Activated T-helper 2 cell treated with anti-CD3 and anti-CD28 coated beads, Interferon-gamma antibody, Interleukin-2, Interleukin-4, amounts not matched to agents 10 μg/mL and 5 μg/mL and 100 μg/mL, durations not matched to agents 14 hours and 24 hours and 36 hours (primary cell): ENCODE data around the gene FAXC. TPM values are rescaled to one million over a fixed set of nuclear protein-coding genes. Genes with fewer than 3 reads are reported as not detected.

ENCODE experiments used
- DNase-seq: peaks from one replicate; pipeline ENCODE4 v3.0.0; 2021; ENCODE audit warnings: low spot score
- H3K27ac Mint-ChIP-seq: one replicate; pipeline ENCODE4 v1.8.0; 2021; ENCODE audit warnings: mixed read lengths
- H3K27me3 Mint-ChIP-seq: one replicate; pipeline ENCODE4 v1.8.0; 2021; ENCODE audit warnings: low read depth, mixed read lengths
- H3K36me3 Mint-ChIP-seq: one replicate; pipeline ENCODE4 v1.8.0; 2021; ENCODE audit warnings: low read depth, mixed read lengths
- H3K4me1 Mint-ChIP-seq: one replicate; pipeline ENCODE4 v1.8.0; 2021; ENCODE audit warnings: low read depth, mixed read lengths
- H3K4me3 Mint-ChIP-seq: one replicate; pipeline ENCODE4 v1.8.0; 2021; ENCODE audit warnings: low read depth, mild to moderate bottlenecking, moderate library complexity, mixed read lengths
- H3K9me3 Mint-ChIP-seq: one replicate; pipeline ENCODE4 v1.8.0; 2021; ENCODE audit warnings: mixed read lengths
- intact Hi-C: fragments of 100-400 bp; cut with micrococcal nuclease; formaldehyde crosslinking; loops from one replicate; pipeline ENCODE4 v1.15.1; 2023
- total RNA-seq: library from RNA; stranded (reverse); gene quantifications from 2 replicates; pipeline ENCODE4 v1.2.3, GENCODE V29; 2022

The FAXC gene
- total RNA-seq, 1 donor from 2014 or later = not detected

- H3K4me3 Mint-ChIP-seq = no peak overlapping the region
- no peaks in the 10 kb centered on the region for H3K4me1 Mint-ChIP-seq
- H3K9me3 Mint-ChIP-seq = no peaks in the 10 kb centered on the region
- H3K36me3 Mint-ChIP-seq = no peaks in the 10 kb centered on the region
- no peak overlapping the region for H3K27ac Mint-ChIP-seq
- intact Hi-C loops = no loop called here
- no peak for DNase-seq
- H3K27me3 Mint-ChIP-seq = peaks cover 20% of the 10 kb centered on the region
Observed at GRCh38 chr6:99297415-99297814, 52.1 kb downstream of the FAXC start.

- H3K4me3 Mint-ChIP-seq = no peak overlapping the region
- no peaks in the 10 kb centered on the region for H3K9me3 Mint-ChIP-seq
- no peak overlapping the region for H3K27ac Mint-ChIP-seq
- H3K36me3 Mint-ChIP-seq = no peaks in the 10 kb centered on the region
- peaks cover 19% of the 10 kb centered on the region for H3K27me3 Mint-ChIP-seq
- intact Hi-C loops = no loop called here
- no peak for DNase-seq
- H3K4me1 Mint-ChIP-seq = no peaks in the 10 kb centered on the region
Observed at GRCh38 chr6:99297006-99297405, 52.5 kb downstream of the FAXC start.

- intact Hi-C loops = no loop called here
- DNase-seq = no peak
- Mint-ChIP-seq H3K36me3 (no peaks in the 10 kb centered on the region), H3K27me3 (peaks cover 19% of the 10 kb centered on the region), H3K27ac (no peak overlapping the region), H3K9me3 (no peaks in the 10 kb centered on the region), H3K4me3 (no peak overlapping the region), H3K4me1 (no peaks in the 10 kb centered on the region)
Observed at GRCh38 chr6:99296261-99296660, 53.2 kb downstream of the FAXC start.

GRCh38 chr6:99295276-99295675 lies 54.2 kb downstream of the FAXC start:
- Mint-ChIP-seq H3K27ac (no peak overlapping the region), H3K4me3 (no peak overlapping the region), H3K27me3 (peaks cover 14% of the 10 kb centered on the region), H3K4me1 (no peaks in the 10 kb centered on the region), H3K9me3 (no peaks in the 10 kb centered on the region), H3K36me3 (no peaks in the 10 kb centered on the region)
- DNase-seq = no peak
- intact Hi-C loops = no loop called here

- Mint-ChIP-seq H3K4me3 (no peak overlapping the region), H3K36me3 (no peaks in the 10 kb centered on the region), H3K9me3 (no peaks in the 10 kb centered on the region), H3K27me3 (peaks cover 11% of the 10 kb centered on the region), H3K27ac (no peak overlapping the region), H3K4me1 (no peaks in the 10 kb centered on the region)
- intact Hi-C loops = no loop called here
- no peak for DNase-seq
Observed at GRCh38 chr6:99294786-99295185, 54.7 kb downstream of the FAXC start.

- Mint-ChIP-seq H3K27ac (no peak overlapping the region), H3K36me3 (no peaks in the 10 kb centered on the region), H3K4me3 (no peak overlapping the region), H3K27me3 (peaks cover 13% of the 10 kb centered on the region), H3K4me1 (no peaks in the 10 kb centered on the region), H3K9me3 (no peaks in the 10 kb centered on the region)
- DNase-seq = no peak
- intact Hi-C loops = no loop called here
Observed at GRCh38 chr6:99289701-99290100, 59.8 kb downstream of the FAXC start.

- Mint-ChIP-seq H3K27me3 (peaks cover 13% of the 10 kb centered on the region), H3K27ac (no peak overlapping the region), H3K36me3 (no peaks in the 10 kb centered on the region), H3K4me3 (no peak overlapping the region), H3K4me1 (no peaks in the 10 kb centered on the region), H3K9me3 (no peaks in the 10 kb centered on the region)
- no peak for DNase-seq
- intact Hi-C loops = no loop called here
Observed at GRCh38 chr6:99288668-99289067, 60.8 kb downstream of the FAXC start.

GRCh38 chr6:99287523-99287922 lies 62.0 kb downstream of the FAXC start:
- Mint-ChIP-seq H3K27ac (no peak overlapping the region), H3K9me3 (no peaks in the 10 kb centered on the region), H3K36me3 (no peaks in the 10 kb centered on the region), H3K4me1 (no peaks in the 10 kb centered on the region), H3K4me3 (no peak overlapping the region), H3K27me3 (peaks cover 9% of the 10 kb centered on the region)
- no peak for DNase-seq
- intact Hi-C loops = no loop called here

- intact Hi-C loops = no loop called here
- H3K4me1 Mint-ChIP-seq = no peaks in the 10 kb centered on the region
- no peaks in the 10 kb centered on the region for H3K9me3 Mint-ChIP-seq
- H3K36me3 Mint-ChIP-seq = no peaks in the 10 kb centered on the region
- no peak overlapping the region for H3K4me3 Mint-ChIP-seq
- no peak for DNase-seq
- no peak overlapping the region for H3K27ac Mint-ChIP-seq
- peaks cover 9% of the 10 kb centered on the region for H3K27me3 Mint-ChIP-seq
Observed at GRCh38 chr6:99285881-99286280, 63.6 kb downstream of the FAXC start.

- peaks cover 12% of the 10 kb centered on the region for H3K27me3 Mint-ChIP-seq
- DNase-seq = no peak
- no peaks in the 10 kb centered on the region for H3K36me3 Mint-ChIP-seq
- no peak overlapping the region for H3K4me3 Mint-ChIP-seq
- intact Hi-C loops = no loop called here
- no peaks in the 10 kb centered on the region for H3K4me1 Mint-ChIP-seq
- H3K27ac Mint-ChIP-seq = no peak overlapping the region
- no peaks in the 10 kb centered on the region for H3K9me3 Mint-ChIP-seq
Observed at GRCh38 chr6:99282479-99283062, 66.9 kb downstream of the FAXC start.

- intact Hi-C loops = no loop called here
- no peaks in the 10 kb centered on the region for H3K36me3 Mint-ChIP-seq
- no peak overlapping the region for H3K4me3 Mint-ChIP-seq
- no peak overlapping the region for H3K27ac Mint-ChIP-seq
- DNase-seq = no peak
- H3K4me1 Mint-ChIP-seq = no peaks in the 10 kb centered on the region
- no peaks in the 10 kb centered on the region for H3K9me3 Mint-ChIP-seq
- H3K27me3 Mint-ChIP-seq = peaks cover 6% of the 10 kb centered on the region
Observed at GRCh38 chr6:99276747-99277146, 72.7 kb downstream of the FAXC start.

- Mint-ChIP-seq H3K4me3 (no peak overlapping the region), H3K4me1 (no peaks in the 10 kb centered on the region), H3K36me3 (no peaks in the 10 kb centered on the region), H3K27me3 (peaks cover 3% of the 10 kb centered on the region), H3K27ac (no peak overlapping the region), H3K9me3 (no peaks in the 10 kb centered on the region)
- no peak for DNase-seq
- intact Hi-C loops = no loop called here
Observed at GRCh38 chr6:99270826-99271225, 78.6 kb downstream of the FAXC start.

GRCh38 chr6:99270030-99270429 lies 79.4 kb downstream of the FAXC start:
- no peaks in the 10 kb centered on the region for H3K9me3 Mint-ChIP-seq
- DNase-seq = no peak
- H3K4me1 Mint-ChIP-seq = no peaks in the 10 kb centered on the region
- H3K4me3 Mint-ChIP-seq = no peak overlapping the region
- no peak overlapping the region for H3K27ac Mint-ChIP-seq
- peaks cover 3% of the 10 kb centered on the region for H3K27me3 Mint-ChIP-seq
- intact Hi-C loops = no loop called here
- no peaks in the 10 kb centered on the region for H3K36me3 Mint-ChIP-seq

GRCh38 chr6:99269207-99269606 lies 80.3 kb downstream of the FAXC start:
- H3K9me3 Mint-ChIP-seq = no peaks in the 10 kb centered on the region
- H3K27ac Mint-ChIP-seq = no peak overlapping the region
- no peaks in the 10 kb centered on the region for H3K4me1 Mint-ChIP-seq
- intact Hi-C loops = no loop called here
- no peak for DNase-seq
- no peaks in the 10 kb centered on the region for H3K36me3 Mint-ChIP-seq
- no peak overlapping the region for H3K4me3 Mint-ChIP-seq
- H3K27me3 Mint-ChIP-seq = peaks cover 1% of the 10 kb centered on the region
